ENCODE data around the gene FSTL4. TPM values are rescaled to one million over a fixed set of nuclear protein-coding genes. Genes with fewer than 3 reads are reported as not detected.
A peak's percentile ranks its signal among the peaks of the same experiment; 100 is the strongest.
"Not testable (repeated sequence)": the region's sequence is repeated elsewhere in the genome, so short reads cannot be mapped to it uniquely, and the experiment has no call there.

The FSTL4 gene
- total RNA-seq, 1 donor from 2014 or later: not detected

GRCh38 chr5:133446440-133446839 is 165.9 kb downstream of the FSTL4 start:
- no peak for ATAC-seq
- intact Hi-C loops (cut with micrococcal nuclease): no loop called here
- DNase-seq: no peak

- DNase-seq (no peak), ATAC-seq (no peak)
- intact Hi-C loops (cut with micrococcal nuclease): no loop called here
Measured at GRCh38 chr5:133445744-133446143, 166.6 kb downstream of the FSTL4 start.

- DNase-seq; intact Hi-C loops (cut with micrococcal nuclease); ATAC-seq: not testable (repeated sequence)
Measured at GRCh38 chr5:133445204-133445603, 167.1 kb downstream of the FSTL4 start.

GRCh38 chr5:133444711-133445110 is 167.6 kb downstream of the FSTL4 start:
- intact Hi-C loops (cut with micrococcal nuclease): no loop called here
- ATAC-seq: no peak

GRCh38 chr5:133441166-133441815 is 171.1 kb downstream of the FSTL4 start:
- no peak for DNase-seq
- intact Hi-C loops (cut with micrococcal nuclease): no loop called here
- no peak for ATAC-seq

More at GRCh38 chr5:133444711-133445110, 167.6 kb downstream of the FSTL4 start:
- no peak for DNase-seq

GRCh38 chr5:133440467-133441115 is 171.8 kb downstream of the FSTL4 start:
- ATAC-seq (peak; percentile 94), DNase-seq (no peak)
- intact Hi-C loops (cut with micrococcal nuclease): no loop called here

- DNase-seq (no peak), ATAC-seq (no peak)
- intact Hi-C loops (cut with micrococcal nuclease): no loop called here
Measured at GRCh38 chr5:133439859-133440258, 172.5 kb downstream of the FSTL4 start.

- DNase-seq (no peak), ATAC-seq (no peak)
- intact Hi-C loops (cut with micrococcal nuclease): no loop called here
Measured at GRCh38 chr5:133438487-133438886, 173.9 kb downstream of the FSTL4 start.

GRCh38 chr5:133434336-133434735 is 178.0 kb downstream of the FSTL4 start:
- intact Hi-C loops (cut with micrococcal nuclease): no loop called here
- no peak for ATAC-seq
- no peak for DNase-seq

GRCh38 chr5:133433641-133434040 is 178.7 kb downstream of the FSTL4 start:
- DNase-seq (no peak), ATAC-seq (no peak)
- intact Hi-C loops (cut with micrococcal nuclease): no loop called here

GRCh38 chr5:133432956-133433532 is 179.3 kb downstream of the FSTL4 start:
- ATAC-seq (no peak), DNase-seq (no peak)
- intact Hi-C loops (cut with micrococcal nuclease): no loop called here

- ATAC-seq: no peak
- intact Hi-C loops (cut with micrococcal nuclease): no loop called here
- no peak for DNase-seq
Measured at GRCh38 chr5:133431326-133431865, 180.9 kb downstream of the FSTL4 start.

GRCh38 chr5:133430095-133430494 is 182.2 kb downstream of the FSTL4 start:
- DNase-seq (no peak), ATAC-seq (no peak)
- intact Hi-C loops (cut with micrococcal nuclease): no loop called here

GRCh38 chr5:133429046-133429445 is 183.3 kb downstream of the FSTL4 start:
- ATAC-seq: no peak
- DNase-seq: no peak
- intact Hi-C loops (cut with micrococcal nuclease): no loop called here

GRCh38 chr5:133428072-133428660 is 184.2 kb downstream of the FSTL4 start:
- DNase-seq (no peak), ATAC-seq (no peak)
- intact Hi-C loops (cut with micrococcal nuclease): no loop called here

- intact Hi-C loops (cut with micrococcal nuclease): no loop called here
- no peak for DNase-seq
Measured at GRCh38 chr5:133427121-133427777, 185.1 kb downstream of the FSTL4 start.

GRCh38 chr5:133426264-133426663 is 186.1 kb downstream of the FSTL4 start:
- DNase-seq (no peak), ATAC-seq (no peak)
- intact Hi-C loops (cut with micrococcal nuclease): no loop called here

More at GRCh38 chr5:133427121-133427777, 185.1 kb downstream of the FSTL4 start:
- ATAC-seq: no peak

- DNase-seq (no peak), ATAC-seq (no peak)
- intact Hi-C loops (cut with micrococcal nuclease): no loop called here
Measured at GRCh38 chr5:133425764-133426163, 186.6 kb downstream of the FSTL4 start.

GRCh38 chr5:133425222-133425621 is 187.1 kb downstream of the FSTL4 start:
- no peak for ATAC-seq
- intact Hi-C loops (cut with micrococcal nuclease): no loop called here
- DNase-seq: no peak

Measured in left ventricle myocardium superior (tissue), 1 donor.